ENCODE measurements around the gene SCGB3A2. TPM values are rescaled to one million over a fixed set of nuclear protein-coding genes. Genes with fewer than 3 reads are reported as not detected.

Gene SCGB3A2
- total and polyA plus RNA-seq, 10 donors = 0.67 TPM; not detected in 9

- DNase-seq = no peak
- TF ChIP-seq CTCF (IDR thresholded peaks at IDR 0.05 in 8 of 11, conservative IDR thresholded peaks at IDR 0.05 in 3 of 11) (no peak), POLR2A (IDR thresholded peaks at IDR 0.05) (no peak), POLR2AphosphoS5 (IDR thresholded peaks at IDR 0.05) (no peak)
- Histone ChIP-seq H3K4me1 (peaks cover 0 to 5% (median 0%) of the 10 kb centered on the region in 6 donors), H3K9me3 (no peaks in the 10 kb centered on the region), H3K4me3 (no peak overlapping the region), H3K27me3 (replicated peaks in 1 of 7) (peaks cover 0 to 5% (median 0%) of the 10 kb centered on the region in 7 donors), H3K36me3 (no peaks in the 10 kb centered on the region), H3K27ac (no peak overlapping the region)
- intact Hi-C loops (cut with DNase I; ENCODE audit: low total_unique reads) = no loop called here
- 32 to 46% (median 36%) methylated on average over 3 of the region's 3 CpGs for WGBS, 5 donors
These were observed 25.0 kb upstream of the SCGB3A2 start for GRCh38 chr5:147853372-147853987.

- DNase-seq = no peak
- 49 to 84% (median 64%) methylated on average over 3 of the region's 3 CpGs for WGBS, 5 donors
- no peaks in the 10 kb centered on the region for H3K9me3 ChIP-seq
- H3K27ac ChIP-seq = no peak overlapping the region
- peaks cover 0 to 5% (median 0%) of the 10 kb centered on the region in 7 donors for H3K27me3 ChIP-seq (replicated peaks in 1 of 7)
- H3K36me3 ChIP-seq = no peaks in the 10 kb centered on the region
- TF ChIP-seq POLR2A (IDR thresholded peaks at IDR 0.05) = no peak
- TF ChIP-seq POLR2AphosphoS5 (IDR thresholded peaks at IDR 0.05) = no peak
- no peak for TF ChIP-seq CTCF (IDR thresholded peaks at IDR 0.05 in 8 of 11, conservative IDR thresholded peaks at IDR 0.05 in 3 of 11)
- peaks cover 0 to 5% (median 0%) of the 10 kb centered on the region in 6 donors for H3K4me1 ChIP-seq
- no peak overlapping the region for H3K4me3 ChIP-seq
- intact Hi-C loops (cut with DNase I; ENCODE audit: low total_unique reads) = no loop called here
These were observed 24.2 kb upstream of the SCGB3A2 start for GRCh38 chr5:147854331-147854730.

- Histone ChIP-seq H3K36me3 (no peaks in the 10 kb centered on the region), H3K9me3 (no peaks in the 10 kb centered on the region), H3K4me3 (no peak overlapping the region), H3K27me3 (replicated peaks in 1 of 7) (peaks cover 0 to 5% (median 0%) of the 10 kb centered on the region in 7 donors), H3K27ac (no peak overlapping the region), H3K4me1 (peaks cover 0 to 5% (median 0%) of the 10 kb centered on the region in 6 donors)
- intact Hi-C loops (cut with DNase I; ENCODE audit: low total_unique reads) = no loop called here
- whole genome bisulfite sequencing, 5 donors = 65 to 78% (median 76%) methylated on average over 11 of the region's 11 CpGs
- TF ChIP-seq POLR2AphosphoS5 (IDR thresholded peaks at IDR 0.05) (no peak), POLR2A (IDR thresholded peaks at IDR 0.05) (no peak), CTCF (IDR thresholded peaks at IDR 0.05 in 8 of 11, conservative IDR thresholded peaks at IDR 0.05 in 3 of 11) (no peak)
- DNase-seq = no peak
These were observed 23.4 kb upstream of the SCGB3A2 start for GRCh38 chr5:147854894-147855773.

- intact Hi-C loops (cut with DNase I; ENCODE audit: low total_unique reads) = no loop called here
- DNase-seq = no peak
- Histone ChIP-seq H3K27ac (no peak overlapping the region), H3K9me3 (no peaks in the 10 kb centered on the region), H3K36me3 (no peaks in the 10 kb centered on the region), H3K4me3 (no peak overlapping the region), H3K27me3 (replicated peaks in 1 of 7) (peaks cover 0 to 5% (median 0%) of the 10 kb centered on the region in 7 donors), H3K4me1 (peaks cover 0 to 5% (median 0%) of the 10 kb centered on the region in 6 donors)
- 49 to 67% (median 54%) methylated on average over 4 of the region's 4 CpGs for WGBS, 5 donors
- no peak for TF ChIP-seq POLR2AphosphoS5 (IDR thresholded peaks at IDR 0.05)
These were observed 22.8 kb upstream of the SCGB3A2 start for GRCh38 chr5:147855774-147856069.
